ENCODE data around the gene TSPAN9. TPM values are rescaled to one million over a fixed set of nuclear protein-coding genes. Genes with fewer than 3 reads are reported as not detected.

TSPAN9 gene
- total RNA-seq, 1 donor from 2014 or later: 83.7 TPM

DNA sequence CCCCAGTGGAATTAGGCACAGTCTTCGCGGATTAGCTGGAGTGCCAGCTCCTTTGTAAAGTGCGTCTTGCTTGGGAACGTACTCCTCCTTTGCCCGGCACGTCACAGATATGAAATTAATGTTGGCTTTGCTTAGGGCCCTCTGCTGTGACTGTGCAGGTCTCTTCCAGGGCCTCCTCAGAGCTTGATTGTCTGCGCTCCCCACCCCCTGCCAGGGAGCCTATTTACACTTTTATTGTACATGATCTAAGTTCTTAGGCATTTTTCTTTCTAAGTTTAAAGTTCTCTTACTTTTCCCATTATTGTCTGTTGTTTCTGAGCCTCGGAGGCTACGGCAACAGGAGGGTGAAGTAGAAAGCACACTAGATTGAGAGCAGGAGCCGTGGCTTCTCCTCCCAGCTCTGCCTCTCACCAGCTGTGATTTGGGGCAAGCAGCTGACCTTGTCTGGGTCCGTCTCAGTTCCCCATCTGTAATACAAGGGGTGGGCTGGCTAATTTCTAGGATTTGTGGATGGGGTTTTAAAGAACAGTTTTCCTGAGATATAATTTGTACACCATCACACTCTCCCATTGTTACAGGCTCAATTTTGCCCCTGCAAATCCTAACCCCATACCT, 81.8 kb downstream of the TSPAN9 start:
- DNase-seq (ENCODE audit: low read depth in 2 of 2): peak in 1 of 2 donors; percentile 81

DNA sequence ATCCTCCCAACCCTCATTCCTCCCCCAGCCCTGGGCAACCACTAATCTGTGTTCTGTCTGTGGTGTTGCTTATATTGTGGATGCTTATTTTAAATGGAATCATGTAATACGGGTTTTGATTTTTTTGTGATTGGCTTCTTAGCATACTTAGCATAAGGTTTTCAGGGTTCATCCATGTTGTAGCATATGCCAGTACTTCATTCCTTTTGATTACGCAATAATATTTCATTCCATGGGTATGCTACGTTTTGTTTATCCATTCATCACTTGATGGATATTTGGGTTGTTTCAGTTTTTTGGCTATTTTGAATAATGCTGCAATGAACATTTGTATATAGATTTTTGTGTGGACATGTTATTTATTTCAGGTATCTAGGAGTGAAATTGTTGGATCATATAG, 82.9 kb downstream of the TSPAN9 start:
- no peak for DNase-seq (ENCODE audit: low read depth in 2 of 2)

DNA sequence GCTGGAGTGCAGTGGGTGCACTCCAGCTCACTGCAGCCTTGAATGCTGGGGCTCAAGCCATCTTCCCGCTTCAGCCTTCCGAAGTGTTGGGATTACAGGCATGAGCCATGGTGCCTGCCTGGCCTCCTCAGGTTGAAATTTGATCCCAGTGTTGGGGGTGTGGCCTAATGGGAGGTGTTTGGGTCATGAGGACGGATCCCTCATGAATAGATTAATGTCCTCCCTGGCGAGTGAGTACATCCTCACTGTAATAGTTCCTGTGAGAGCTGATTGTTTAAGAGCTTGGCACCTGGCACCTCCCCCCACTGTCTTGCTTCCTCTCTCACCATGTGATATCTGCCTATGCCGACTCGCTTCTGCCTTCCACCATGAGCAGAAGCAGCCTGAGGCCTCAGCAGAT, 84.7 kb downstream of the TSPAN9 start:
- no peak for DNase-seq (ENCODE audit: low read depth in 2 of 2)

DNA sequence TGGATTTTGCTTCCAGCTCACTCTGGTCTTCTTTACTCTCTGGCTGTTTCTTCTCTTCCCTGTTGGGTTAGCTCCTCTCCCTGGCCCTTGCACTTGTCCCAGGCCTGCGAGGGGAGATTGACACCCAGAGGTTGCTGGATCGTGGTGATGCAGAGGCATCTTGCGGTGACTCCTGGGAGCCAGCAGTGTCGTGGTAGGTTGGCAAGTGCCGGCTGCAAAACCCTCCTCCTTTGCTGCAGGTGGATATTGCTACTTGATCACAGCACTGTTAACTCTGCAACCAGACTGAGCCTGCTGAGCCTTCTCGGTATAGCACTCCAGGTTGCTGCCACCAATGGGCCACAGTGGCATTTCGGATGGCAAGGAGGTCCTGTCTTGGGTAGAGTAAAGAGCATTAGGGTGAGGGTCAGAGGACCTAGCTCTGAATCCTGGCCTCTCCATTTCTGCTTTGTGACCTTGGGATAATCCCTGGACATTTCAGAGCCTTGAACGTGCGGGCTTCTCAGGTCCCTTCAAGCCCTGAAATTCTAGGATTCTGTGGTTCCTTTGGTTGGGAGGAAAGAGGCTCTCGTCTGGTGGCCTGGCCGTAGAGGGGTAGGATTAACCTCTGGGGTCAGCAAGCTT, 87.4 kb downstream of the TSPAN9 start:
- DNase-seq (ENCODE audit: low read depth in 2 of 2): no peak

DNA sequence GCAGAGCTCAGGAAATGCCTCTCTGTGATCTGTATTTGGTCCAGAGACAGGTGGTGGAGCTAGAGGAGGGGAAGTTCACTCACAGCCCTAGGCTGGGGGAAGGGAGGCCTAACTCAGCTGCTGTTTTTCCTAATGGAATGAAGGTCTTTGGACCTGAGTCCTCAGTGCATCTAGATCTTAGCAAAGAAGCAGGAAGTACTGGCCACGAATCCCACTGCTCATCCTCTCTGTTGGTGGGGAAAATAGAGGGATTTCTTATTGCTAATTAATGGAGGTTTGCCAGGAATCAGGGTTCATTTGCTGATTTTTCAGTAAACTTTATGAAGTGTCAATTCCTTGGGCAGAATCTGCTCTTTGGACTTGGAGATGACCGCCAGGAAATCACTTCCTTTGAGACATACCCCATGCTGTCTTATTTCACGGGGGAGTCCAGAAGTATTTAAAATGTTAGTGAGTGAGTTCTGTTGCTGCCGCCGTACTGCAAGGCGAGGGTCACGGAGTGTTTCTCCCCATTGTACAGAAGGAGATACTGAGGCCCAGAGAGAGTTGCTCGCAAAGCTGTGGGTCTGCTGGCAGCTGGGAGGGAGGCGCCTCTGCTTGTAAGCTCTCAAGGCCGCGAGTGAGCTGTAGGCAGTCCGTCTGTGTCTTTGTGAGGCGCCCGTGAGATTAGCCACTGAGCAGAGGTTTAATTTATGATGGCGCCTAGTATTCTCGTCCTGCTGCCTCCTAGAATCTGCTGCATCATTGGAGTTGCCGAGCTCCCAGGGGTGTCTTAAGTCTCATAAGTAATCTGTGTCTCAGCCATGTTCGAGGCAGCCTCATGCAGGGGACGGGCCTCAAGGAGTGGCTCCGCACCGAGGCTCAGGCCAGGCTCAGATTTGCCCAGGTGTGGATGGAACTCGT, 88.2 kb downstream of the TSPAN9 start:
- DNase-seq (ENCODE audit: low read depth in 2 of 2): peak; percentile 75 to 76

DNA sequence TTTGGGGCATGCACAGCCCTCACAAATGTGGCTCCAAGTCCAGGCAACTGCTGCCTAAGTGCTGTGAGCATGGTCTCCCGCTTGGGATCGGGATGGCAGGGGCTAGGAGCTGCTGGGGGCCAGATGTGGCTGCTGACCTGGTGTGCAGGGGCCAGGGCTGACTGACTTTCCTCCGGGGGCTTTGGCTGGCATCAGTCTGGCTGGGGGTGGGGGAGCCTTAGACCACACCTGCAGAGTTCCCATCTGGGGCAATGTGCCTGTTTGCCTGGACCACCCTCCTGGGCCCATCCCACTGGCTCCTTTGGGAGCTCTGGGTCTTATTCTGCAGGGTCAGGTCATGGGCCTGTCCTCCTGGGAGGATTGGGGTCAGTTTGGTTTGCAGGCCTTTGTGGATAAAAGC, 90.5 kb downstream of the TSPAN9 start:
- DNase-seq (ENCODE audit: low read depth in 2 of 2): no peak

DNA sequence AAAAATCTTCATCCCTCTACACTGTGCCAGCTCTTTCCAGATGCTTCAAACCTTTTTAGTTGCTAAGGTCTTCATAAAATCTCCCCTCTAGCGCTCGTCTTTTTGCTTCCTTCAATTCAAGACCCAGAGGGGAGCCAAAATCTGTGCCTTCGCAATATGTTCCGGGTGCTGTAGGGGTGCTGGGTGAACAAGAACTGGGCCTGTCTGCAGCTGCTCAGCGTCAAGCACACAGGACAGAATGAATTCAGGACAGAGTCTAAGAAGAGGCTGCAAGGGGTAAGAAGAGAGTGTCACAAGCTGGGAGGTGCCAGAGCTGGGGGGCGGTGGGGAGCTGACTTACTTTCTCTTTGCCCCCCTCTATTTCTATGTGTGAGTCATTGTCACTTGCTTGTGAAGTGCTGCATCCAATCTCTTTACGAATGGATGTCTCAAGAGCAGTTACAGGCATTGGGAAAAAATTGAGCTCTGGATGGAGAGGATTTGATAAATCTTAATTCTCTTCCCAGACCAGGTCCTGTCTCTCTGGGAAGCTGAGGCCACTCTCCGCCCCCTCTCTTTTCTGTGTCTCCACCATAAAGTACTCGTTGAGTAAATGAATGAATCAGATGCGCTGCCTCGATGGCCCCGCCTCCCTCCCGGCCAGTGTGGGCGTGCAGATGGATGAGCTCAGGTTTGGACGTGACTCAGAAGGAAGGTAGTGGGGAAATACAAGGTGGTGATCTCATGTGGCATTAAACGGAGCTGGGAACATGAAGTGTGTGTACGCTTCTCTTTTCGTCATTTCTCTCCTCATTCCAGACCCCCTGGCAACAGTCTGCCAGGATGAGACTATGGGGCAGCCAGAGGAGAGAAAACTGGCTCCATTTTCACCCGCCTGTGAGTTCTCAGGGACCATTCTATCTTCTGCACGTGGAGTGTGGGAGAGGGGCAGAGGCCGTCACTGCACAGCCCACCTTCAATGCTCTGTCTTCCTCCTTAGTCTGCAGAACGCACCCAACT, 91.3 kb downstream of the TSPAN9 start:
- DNase-seq (ENCODE audit: low read depth in 2 of 2): peak; percentile 46 to 95

DNA sequence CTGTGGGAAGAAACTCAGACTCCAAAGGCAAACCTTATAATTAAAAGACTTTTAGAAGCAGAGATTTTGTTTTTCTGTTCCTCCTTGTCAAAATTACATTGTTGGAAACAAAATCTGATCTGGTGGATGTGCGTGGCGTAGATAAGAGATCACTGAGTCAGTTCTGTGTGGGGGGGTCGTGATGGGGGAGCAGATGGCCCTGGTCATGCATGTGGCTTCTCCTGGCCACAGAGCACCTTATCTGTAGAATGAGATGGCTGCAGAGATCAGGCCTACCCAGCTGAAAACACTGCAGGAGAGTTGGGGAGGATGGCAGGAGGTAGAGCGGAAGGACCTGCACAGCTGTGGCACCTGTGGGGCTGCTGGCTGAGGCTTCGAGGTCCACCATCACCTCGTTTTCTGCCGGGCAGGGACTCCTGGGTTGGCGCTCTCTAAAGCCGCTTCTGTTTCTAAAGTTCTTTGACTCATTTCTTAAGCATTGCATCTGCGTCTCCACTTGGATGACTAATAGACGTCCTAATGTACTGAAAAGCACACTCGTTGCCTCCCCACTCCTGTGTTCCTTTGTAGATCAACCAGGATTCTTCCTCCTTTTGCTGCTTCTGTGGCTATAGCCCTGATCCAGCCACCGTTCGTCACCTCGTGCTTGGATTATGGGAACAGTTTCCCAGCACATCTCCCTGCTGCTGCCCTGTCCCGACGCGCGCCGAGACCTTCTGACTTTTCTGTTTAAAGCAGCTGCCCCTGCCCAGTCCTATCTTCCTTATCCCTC, 93.4 kb downstream of the TSPAN9 start:
- peak in 1 of 2 donors; percentile 87 for DNase-seq (ENCODE audit: low read depth in 2 of 2)

DNA sequence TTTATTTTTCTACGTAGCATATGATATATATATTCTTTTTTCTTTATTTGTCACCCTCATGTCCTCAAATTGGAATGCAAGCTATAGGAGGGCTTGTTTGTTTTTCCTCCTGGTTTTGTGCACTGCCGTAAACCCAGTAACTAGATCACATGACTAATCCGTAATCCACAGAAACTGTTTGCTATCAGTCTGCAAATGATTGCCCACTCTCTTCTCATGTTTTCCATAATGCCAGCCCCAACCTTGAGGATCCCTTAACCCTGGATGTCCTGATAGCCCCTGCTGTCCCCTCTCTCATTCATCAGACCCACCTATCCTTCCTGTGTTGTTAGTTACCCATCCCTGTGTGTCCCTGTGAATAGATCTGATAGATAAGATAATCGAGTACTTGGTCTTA, 94.0 kb downstream of the TSPAN9 start:
- DNase-seq (ENCODE audit: low read depth in 2 of 2): no peak

DNA sequence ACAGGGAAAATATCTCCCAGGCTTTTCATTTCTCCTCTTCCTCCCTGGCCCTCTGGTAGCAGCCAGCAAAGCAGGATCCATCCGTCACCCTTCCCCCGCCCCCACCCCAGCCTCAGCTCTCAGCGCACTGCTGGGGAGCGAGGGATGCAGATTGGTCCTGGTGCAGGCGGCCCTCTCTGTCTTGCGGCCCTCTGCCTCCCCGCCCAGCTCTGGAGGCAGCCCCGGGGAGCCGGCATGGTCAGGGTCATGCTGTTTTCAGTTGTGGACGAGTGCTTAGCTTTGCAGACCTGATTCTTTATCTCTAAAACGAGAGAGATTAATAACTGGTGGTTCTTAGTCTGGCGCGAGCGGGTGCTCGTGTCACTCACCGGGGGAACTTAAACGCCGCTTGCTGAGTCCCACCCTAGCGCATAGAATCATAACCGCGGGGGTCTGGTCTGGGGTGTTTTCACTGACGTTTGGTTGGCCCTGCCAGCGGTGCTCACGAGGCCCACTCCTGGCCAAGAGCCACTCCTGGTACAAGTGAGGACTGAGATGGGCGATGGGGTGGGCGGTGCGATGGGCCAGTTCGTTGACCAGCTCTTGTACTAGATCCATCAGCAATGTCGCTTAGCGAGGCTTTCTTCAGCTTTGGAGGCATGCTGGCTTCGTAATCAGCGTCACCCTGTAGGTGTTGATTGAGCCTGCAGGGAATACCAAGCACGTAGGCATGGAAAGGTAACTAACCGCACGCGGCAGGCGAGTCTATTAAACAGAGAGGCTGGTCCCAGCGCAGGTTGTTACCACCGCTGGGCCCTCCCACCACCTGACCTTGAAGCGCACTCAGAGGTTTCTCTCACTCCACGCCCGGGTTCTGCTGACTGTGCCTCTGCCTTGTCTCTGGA, 95.2 kb downstream of the TSPAN9 start:
- DNase-seq (ENCODE audit: low read depth in 2 of 2): no peak

DNA sequence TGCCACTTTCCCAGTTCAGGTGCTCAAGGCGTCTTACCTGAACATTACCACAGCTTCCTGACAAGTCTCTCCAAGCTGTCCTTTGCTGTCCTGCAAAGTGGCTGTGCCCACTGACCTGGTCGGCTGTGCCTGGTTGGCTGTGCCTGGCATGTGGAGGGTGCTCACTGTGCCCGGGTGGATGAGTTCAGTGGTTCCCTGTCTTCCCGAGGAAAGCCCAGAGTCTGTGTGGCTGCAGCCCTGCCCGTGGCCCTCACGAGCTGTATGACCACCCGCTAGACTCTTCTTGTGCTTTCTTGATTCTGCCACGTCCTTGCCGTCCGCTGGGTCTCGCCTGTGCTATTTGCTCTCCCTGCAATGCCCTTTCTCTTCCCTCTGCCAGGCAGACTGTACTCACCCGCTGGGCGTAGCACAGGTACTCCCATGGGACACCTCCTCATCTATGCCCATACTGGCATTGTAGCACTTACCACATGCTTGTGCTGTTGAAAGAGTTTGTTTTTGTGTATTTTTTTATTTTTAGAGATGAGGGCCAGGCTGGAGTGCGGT, 95.9 kb downstream of the TSPAN9 start:
- DNase-seq (ENCODE audit: low read depth in 2 of 2): no peak

DNA sequence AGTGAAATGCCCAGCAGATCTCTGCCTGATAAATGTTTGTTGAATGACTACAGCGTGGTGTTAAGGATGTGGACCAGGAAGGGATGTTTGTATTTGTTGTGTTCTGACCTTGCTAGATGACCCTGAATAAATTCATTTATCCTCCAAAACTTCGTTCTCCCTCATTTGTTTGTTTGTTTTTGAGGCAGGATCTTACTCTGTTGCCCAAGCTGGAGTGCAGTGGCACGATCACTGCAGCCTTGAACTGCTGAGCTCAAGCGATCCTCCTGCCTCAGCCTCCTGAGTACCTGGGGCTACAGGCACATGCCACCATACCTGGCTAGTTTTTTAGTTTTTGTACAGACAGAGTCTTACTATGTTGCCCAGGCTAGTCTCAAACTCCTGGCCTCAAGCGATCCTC, 96.7 kb downstream of the TSPAN9 start:
- no peak for DNase-seq (ENCODE audit: low read depth in 2 of 2)

DNA sequence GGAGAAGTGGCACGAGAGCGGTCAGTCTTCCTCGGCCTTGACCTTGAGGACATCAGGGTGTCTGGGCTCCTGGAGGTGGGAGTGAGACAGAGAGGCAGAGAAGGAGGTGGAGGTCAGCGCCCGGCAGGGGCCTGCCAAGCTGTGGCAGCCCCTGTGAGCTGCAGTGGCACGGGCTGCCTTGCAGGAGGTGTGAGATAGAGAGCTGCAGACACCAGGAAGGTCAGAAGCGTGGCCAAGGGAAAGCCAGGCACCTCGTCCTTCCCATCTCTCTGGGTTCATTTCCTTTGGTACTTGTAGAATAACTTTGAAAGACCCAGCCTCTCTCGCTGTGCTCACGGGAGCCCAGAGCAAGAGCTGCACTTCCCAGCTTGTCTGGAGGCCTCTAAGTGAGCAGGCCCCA, 98.1 kb downstream of the TSPAN9 start:
- DNase-seq (ENCODE audit: low read depth in 2 of 2): no peak

DNA sequence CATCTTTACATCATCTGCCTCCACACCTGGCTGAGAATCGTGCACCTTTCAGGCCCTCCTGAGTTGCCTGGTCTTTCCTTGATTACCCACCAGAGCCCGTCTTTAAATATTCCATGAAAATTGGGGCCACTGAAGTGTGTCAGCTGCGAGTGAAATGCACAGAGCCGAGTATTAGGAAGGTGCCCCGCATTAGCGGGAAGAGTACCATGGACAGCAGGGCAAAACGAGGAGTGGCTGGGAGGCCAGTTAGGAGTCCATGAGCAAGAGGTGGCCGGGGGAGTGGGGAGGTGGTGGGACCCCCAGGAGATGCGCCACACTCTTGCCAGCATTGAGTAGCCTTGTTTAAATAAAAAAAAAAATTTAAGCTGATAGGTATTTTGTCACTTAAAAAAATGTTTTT, 99.6 kb downstream of the TSPAN9 start:
- no peak for DNase-seq (ENCODE audit: low read depth in 2 of 2)

DNA sequence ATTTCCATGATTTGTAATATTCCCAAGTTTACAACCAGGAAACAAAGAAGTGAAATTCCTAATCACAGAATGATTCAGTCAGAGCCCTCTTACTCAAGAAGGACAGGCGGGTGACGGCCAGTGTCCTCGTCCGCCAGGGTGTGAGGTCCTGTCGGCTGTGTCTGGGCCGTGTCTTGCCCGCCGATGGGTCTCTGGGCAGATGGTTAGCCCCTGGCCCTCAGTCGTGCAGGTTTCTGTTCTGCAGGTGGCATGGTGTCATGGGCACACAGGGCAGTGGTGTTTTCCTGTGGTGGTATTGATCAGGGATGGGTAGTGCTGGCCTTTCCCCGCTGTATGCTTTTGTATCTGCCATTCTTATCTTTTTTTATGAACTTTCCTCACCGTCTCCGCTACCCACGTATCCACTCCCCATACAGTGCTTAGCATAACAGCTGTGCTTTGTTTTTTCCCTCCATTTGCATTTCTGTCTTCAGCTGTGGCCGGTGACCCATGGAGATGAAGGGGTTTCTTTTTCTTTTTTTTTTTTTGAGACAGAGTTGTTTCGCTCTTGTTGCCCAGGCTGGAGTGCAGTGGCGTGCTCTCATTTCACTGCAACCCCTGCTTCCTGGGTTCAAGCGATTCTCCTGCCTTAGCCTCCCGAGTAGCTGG, 100.7 kb downstream of the TSPAN9 start:
- DNase-seq (ENCODE audit: low read depth in 2 of 2): no peak

DNA sequence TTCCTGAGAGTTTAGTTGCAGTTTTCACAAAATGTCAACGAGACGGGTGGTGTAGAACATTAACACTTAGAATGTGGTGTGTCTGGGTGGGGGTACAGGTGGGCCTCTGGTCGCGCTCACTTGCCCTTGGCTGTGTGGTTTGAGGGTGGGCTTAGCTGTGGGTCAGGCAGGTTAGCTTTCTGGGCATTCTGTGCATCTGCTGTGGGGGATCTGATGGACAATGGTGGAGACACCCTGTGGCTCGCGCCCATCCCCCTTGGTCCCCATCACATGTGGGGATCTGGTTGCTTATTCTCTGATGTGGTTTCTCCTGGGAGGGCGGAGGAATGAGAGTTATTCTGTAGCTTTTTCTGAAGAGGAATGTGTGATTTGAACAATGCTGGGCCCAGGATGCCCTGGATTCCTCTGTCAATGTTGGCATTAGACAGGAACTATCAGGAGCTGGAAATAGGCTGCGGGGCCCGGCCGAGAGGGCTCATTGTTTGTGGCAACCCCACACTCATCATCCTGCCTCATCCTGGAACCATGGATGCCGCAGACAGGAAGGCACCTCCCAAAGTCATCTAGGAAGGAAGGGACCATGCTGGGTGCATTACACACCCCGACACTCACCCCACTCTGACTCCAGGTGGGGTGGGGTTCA, 101.6 kb downstream of the TSPAN9 start:
- no peak for DNase-seq (ENCODE audit: low read depth in 2 of 2)

DNA sequence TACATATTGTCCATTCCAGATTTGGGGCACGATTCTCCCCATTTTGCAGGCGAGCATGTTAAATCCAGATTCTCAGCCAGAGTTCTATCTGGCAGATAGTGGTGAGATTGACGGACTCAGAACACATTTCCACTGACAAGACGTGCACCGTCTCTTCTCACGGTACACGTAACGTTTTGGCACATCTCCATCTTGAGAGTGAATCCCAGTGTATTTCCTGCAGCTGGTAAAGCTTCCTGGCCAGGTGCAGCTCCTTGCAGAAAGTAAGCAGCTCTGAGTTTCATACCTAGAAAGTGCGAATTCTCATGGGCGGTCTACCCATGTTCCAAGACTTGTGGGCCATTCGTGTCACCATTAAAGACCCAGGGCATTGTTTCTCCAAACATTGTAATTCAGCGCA, 102.6 kb downstream of the TSPAN9 start:
- DNase-seq (ENCODE audit: low read depth in 2 of 2): peak in 1 of 2 donors; percentile 45

DNA sequence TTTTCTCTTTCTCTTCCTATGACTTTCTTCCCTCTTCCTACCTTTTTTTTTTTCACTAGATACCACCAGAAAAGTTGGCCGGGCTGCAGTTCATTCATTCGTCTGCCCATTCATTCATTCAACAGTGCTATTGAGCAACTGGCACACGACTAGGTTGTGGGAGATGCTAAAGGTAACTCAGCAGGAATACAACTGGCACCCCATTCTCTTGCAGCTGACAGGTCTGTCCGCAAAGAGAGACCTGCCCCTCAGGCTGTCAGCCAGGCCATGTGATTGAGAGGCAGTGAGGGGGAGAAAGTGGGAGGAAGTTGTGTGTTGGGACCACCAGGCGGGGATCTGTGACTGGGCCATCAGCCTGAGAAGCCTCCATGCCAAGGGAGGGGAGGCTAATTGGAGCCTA, 105.2 kb downstream of the TSPAN9 start:
- DNase-seq (ENCODE audit: low read depth in 2 of 2): no peak

Data from lung microvascular endothelial cell (primary cell).